GM12878 (cell line): ENCODE results near the gene ZNF283. TPM values are rescaled to one million over a fixed set of nuclear protein-coding genes. Genes with fewer than 3 reads are reported as not detected.

Experiments used
- ATAC-seq: fragments of 200-7000 bp; cut with Tn5 transposase; 3 replicates; pipeline ENCODE4 v1.9.1; 2020; ENCODE audit warnings: mild to moderate bottlenecking, moderate library complexity
- BruUV-seq: library from RNA; stranded (reverse); fragments of 400-500 nt; replicated peaks from 2 replicates; lab custom pipeline; 2021; lab: Mats Ljungman, UMichigan
- CTCF ChIA-PET: fragments of 300-600 bp; sonication (Branson Sonifier 250); formaldehyde crosslinking; extraction: SDS; loops from one replicate; lab custom pipeline; 2021; ENCODE audit warnings: inconsistent platforms; lab: Yijun Ruan, JAX
- POLR2A ChIA-PET: fragments of 350-600 bp; formaldehyde crosslinking; extraction: SDS; loops from one replicate; lab custom pipeline; 2021; ENCODE audit warnings: inconsistent platforms; lab: Charles Lee
- RAD21 ChIA-PET: fragments of 300-600 bp; sonication (Branson Sonifier 250); formaldehyde crosslinking; loops from one replicate; lab custom pipeline; 2023; ENCODE audit warnings: antibody characterized with exemption; ENCODE audit not compliant: unreplicated experiment; lab: Charles Lee
- SMC1A ChIA-PET: fragments of 300-600 bp; sonication (Branson Sonifier 250); formaldehyde crosslinking; loops from one replicate; lab custom pipeline; 2023; ENCODE audit not compliant: unreplicated experiment, uncharacterized antibody; lab: Charles Lee
- DNase-seq: peaks from one replicate; pipeline ENCODE4 v3.0.0-alpha.2; 2011; ENCODE audit warnings: low read depth, low spot score
- FAIRE-seq: peaks from 3 replicates; lab custom pipeline; 2011; peaks lifted over from hg19 to GRCh38; lab: Jason Lieb, UNC
- H2AFZ ChIP-seq: 2 replicates; pipeline ENCODE4 v1.6.0; 2011; ENCODE audit warnings: low read depth, low read length, control low read depth; ENCODE audit not compliant: control insufficient read depth
- H3K27ac ChIP-seq: 2 replicates; pipeline ENCODE4 v1.5.1; 2011; ENCODE audit warnings: control low read depth; ENCODE audit not compliant: control insufficient read depth, insufficient read depth
- H3K27me3 ChIP-seq, 2 experiments: replicated peaks in 1 of 2; 2 replicates each; pipeline versions ENCODE4 v1.6.0 to v1.6.1; 2011; ENCODE audit warnings: low read length in 1 of 2; ENCODE audit not compliant: control insufficient read depth in 2 of 2, insufficient read depth in 2 of 2
- H3K36me3 ChIP-seq, 2 experiments: 2 replicates each; pipeline ENCODE4 v1.5.1; 2011; ENCODE audit warnings: low read length in 1 of 2; ENCODE audit not compliant: control insufficient read depth in 2 of 2, insufficient read depth in 2 of 2
- H3K4me1 ChIP-seq: 2 replicates; pipeline ENCODE4 v1.6.1; 2011; ENCODE audit warnings: mild to moderate bottlenecking, low read length, moderate library complexity, mixed read lengths; ENCODE audit not compliant: control insufficient read depth, insufficient read depth
- H3K4me2 ChIP-seq: 2 replicates; pipeline ENCODE4 v1.6.0; 2011; ENCODE audit warnings: control low read depth; ENCODE audit not compliant: control insufficient read depth, insufficient read depth
- H3K4me3 ChIP-seq: fragments of 200-600 bp; sonication (generic); 2 replicates; pipeline ENCODE4 v1.5.1; 2016
- H3K79me2 ChIP-seq: 2 replicates; pipeline ENCODE4 v1.6.0; 2011; ENCODE audit warnings: low read length; ENCODE audit not compliant: control insufficient read depth, insufficient read depth
- H3K9ac ChIP-seq: 2 replicates; pipeline ENCODE4 v1.8.0; 2011; ENCODE audit warnings: low read length, control low read depth, mixed read lengths; ENCODE audit not compliant: control insufficient read depth, insufficient read depth
- H3K9me3 ChIP-seq: replicated peaks from 3 replicates; pipeline ENCODE4 v1.5.1; 2011; ENCODE audit warnings: mild to moderate bottlenecking, low read length; ENCODE audit not compliant: control insufficient read depth, insufficient read depth
- H4K20me1 ChIP-seq: 2 replicates; pipeline ENCODE4 v1.6.0; 2011; ENCODE audit not compliant: control insufficient read depth, insufficient read depth
- MLLT1 ChIP-seq: fragments of 450-650 bp; IDR thresholded peaks from 2 replicates; pipeline ENCODE4 v1.6.1; 2016; ENCODE audit warnings: mild to moderate bottlenecking
- NFYB ChIP-seq: IDR thresholded peaks from 2 replicates; pipeline ENCODE4 v1.6.1; 2011; ENCODE audit warnings: low read depth, mild to moderate bottlenecking, low read length, improper control_type of control experiment, moderate library complexity; ENCODE audit not compliant: insufficient read depth
- NR2C1 ChIP-seq: fragments of 450-650 bp; IDR thresholded peaks from 2 replicates; pipeline ENCODE4 v1.6.1; 2017; ENCODE audit warnings: antibody characterized with exemption, mild to moderate bottlenecking, moderate library complexity
- REST ChIP-seq: IDR thresholded peaks from 2 replicates; pipeline ENCODE4 v1.6.1; 2012; ENCODE audit warnings: mild to moderate bottlenecking, low read depth, low read length
- ZBTB11 ChIP-seq: fragments of 450-650 bp; formaldehyde crosslinking; IDR thresholded peaks from 2 replicates; pipeline ENCODE4 v1.5.0; 2022; ENCODE audit warnings: mild to moderate bottlenecking, missing genetic modification characterization
- ZNF217 ChIP-seq: fragments of 450-650 bp; IDR thresholded peaks from 2 replicates; pipeline ENCODE4 v1.6.1; 2017; ENCODE audit warnings: antibody characterized with exemption, mild to moderate bottlenecking
- ZNF274 ChIP-seq: IDR thresholded peaks from one replicate; pipeline ENCODE4 v1.8.0; 2011; ENCODE audit not compliant: insufficient read length, insufficient read depth
- WGBS: methylation state at CpG from one replicate; pipeline ENCODE4 v1.1.6; 2016; ENCODE audit warnings: low lambda C conversion rate; ENCODE audit not compliant: insufficient replicate concordance, insufficient coverage; ENCODE audit errors: missing lambda C conversion rate; 5-methylcytosine and 5-hydroxymethylcytosine counted together
- in situ Hi-C: fragments of 300-500 bp; cut with MboI; formaldehyde crosslinking; loops from 9 replicates; pipeline ENCODE4 v1.14.3; 2018; ENCODE audit warnings: mixed read lengths
- intact Hi-C: fragments of 100-400 bp; cut with micrococcal nuclease; formaldehyde crosslinking; loops from one replicate; pipeline ENCODE4 v1.14.2; 2022; ENCODE audit not compliant: unreplicated experiment
- polyA plus RNA-seq, 11 experiments: library from polyadenylated mRNA; depleted of rRNA in 4 of 11; unstranded in 6 of 11; stranded (reverse) in 5 of 11; fragments of >200 nt; fragmentation: Nextera tagmentation in 4 of 11; fragmentation: Illumina TruSeq in 1 of 11; extraction: Ambion mirVana in 4 of 11; extraction: Trizol in 1 of 11; gene quantifications; 1 replicate in 1 of 11; 2 replicates in 10 of 11; pipeline versions ENCODE4 v1.2.1 to v1.2.3, GENCODE V29; 2011 to 2016; ENCODE audit warnings: inconsistent platforms in 2 of 11, missing spikeins in 2 of 11, low read depth in 1 of 11
- total RNA-seq, 4 experiments: library from RNA; depleted of rRNA in 3 of 4; stranded (reverse); fragments of >200 nt in 3 of 4; fragmentation: Illumina TruSeq in 1 of 4; extraction: Trizol in 1 of 4; gene quantifications; 2 replicates each; pipeline versions ENCODE4 v1.2.1 to v1.2.3, GENCODE V29; 2013 to 2021

ZNF283 gene
- total and polyA plus RNA-seq, 10 of the 15 experiments (the other 5 are each of a cell fraction or from before 2014, with no cell fraction given): 2.2 to 7.8 (median 3.7) TPM

GRCh38 chr19:43842007-43842406, 14.9 kb downstream of the ZNF283 start (continued):
- TF ChIP-seq ZBTB11 (no peak), NFYB (no peak), ZNF217 (no peak), NR2C1 (no peak)

GRCh38 chr19:43847246-43847645, 20.1 kb downstream of the ZNF283 start:
- ChIA-PET SMC1A (no interaction called here), RAD21 (no interaction called here), POLR2A (no interaction called here), CTCF (interaction anchor here (0.6 kb wide), 1 partner anchor 371 kb away, joined by 3 read pairs; no protein-coding TSS in a partner anchor)
- Histone ChIP-seq H3K79me2 (no peaks in the 10 kb centered on the region), H4K20me1 (no peaks in the 10 kb centered on the region), H3K4me1 (no peaks in the 10 kb centered on the region), H3K27me3 (no peaks in the 10 kb centered on the region), H3K4me2 (no peak overlapping the region), H2AFZ (no peak overlapping the region), H3K4me3 (no peak overlapping the region), H3K9me3 (peaks cover 24% of the 10 kb centered on the region), H3K36me3 (no peaks in the 10 kb centered on the region; a peak in 1 of 4 replicates), H3K9ac (no peak overlapping the region), H3K27ac (no peak overlapping the region)
- WGBS: 93% methylated on average over 1 of the region's 1 CpG
- in situ Hi-C loops: no loop called here
- peak; percentile 85 for TF ChIP-seq ZNF274
- no peak for TF ChIP-seq REST
- no peak for TF ChIP-seq MLLT1
- DNase-seq (no peak), FAIRE-seq (no peak), ATAC-seq (no peak)
- intact Hi-C loops: no loop called here
- no TSS peak for BruUV-seq
